Muscle of arm (tissue), 12 donors: ENCODE data around the gene HMGCS2. TPM values are rescaled to one million over a fixed set of nuclear protein-coding genes. Genes with fewer than 3 reads are reported as not detected.

Source experiments
- DNase-seq: peaks from one replicate; pipeline ENCODE4 v3.0.0-alpha.2; 2013
- polyA plus RNA-seq, 12 donors: library from polyadenylated mRNA; unstranded; fragments of 120-200 nt; gene quantifications; one replicate each; pipeline ENCODE4 v1.2.1, GENCODE V29; 2013; ENCODE audit not compliant: insufficient read length in 12 of 12

Gene HMGCS2
- polyA plus RNA-seq, 12 donors, result 0.08 to 27.9 (median 0.36) TPM; not detected in 3

DNA sequence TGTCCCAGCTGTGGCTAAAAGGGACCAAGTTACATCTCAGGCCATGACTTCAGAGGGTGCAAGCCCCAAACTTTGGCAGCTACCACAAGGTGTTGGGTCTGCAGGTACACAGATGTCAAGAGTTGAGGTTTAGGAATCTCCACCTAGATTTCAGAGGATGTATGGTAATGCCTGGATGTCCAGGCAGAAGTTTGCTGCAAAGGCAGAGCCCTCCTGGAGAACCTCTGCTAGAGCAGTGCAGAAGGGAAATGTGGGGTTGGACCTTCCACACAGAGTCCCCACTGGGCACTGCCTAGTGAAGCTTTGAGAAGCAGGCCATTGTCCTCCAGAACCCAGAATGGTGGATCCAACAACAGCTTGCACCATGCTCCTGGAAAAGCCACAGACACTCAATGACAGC lies 67.0 kb downstream of the HMGCS2 start:
- DNase-seq, result no peak

GRCh38 chr1:119700326-119700725 lies 68.4 kb downstream of the HMGCS2 start:
- no peak for DNase-seq

Other genes with a start within 250 kb of the HMGCS2 start
- 10 to 100 TPM in 6 of 12 donors, 1 to 10 TPM in 5, not detected in 1; 8.1 to 12.4 (median 10.0) TPM for gene ZNF697, start 120.6 kb downstream of the HMGCS2 start, polyA plus RNA-seq
- 100 to 1,000 TPM in 2 of 12 donors, 10 to 100 TPM in 9, not detected in 1; 47.4 to 155 (median 64.8) TPM for gene PHGDH, start 57.0 kb downstream of the HMGCS2 start, polyA plus RNA-seq
- 10 to 100 TPM in 1 of 12 donors, under 1 TPM in 1, not detected in 10; 0.30 to 22.2 TPM for gene REG4, start 42.6 kb upstream of the HMGCS2 start, polyA plus RNA-seq
- gene ADAM30, start 127.6 kb upstream of the HMGCS2 start, polyA plus RNA-seq, result not detected